Renal pelvis (tissue), 4 donors: ENCODE data around the gene ZMYND8. TPM values are rescaled to one million over a fixed set of nuclear protein-coding genes. Genes with fewer than 3 reads are reported as not detected.
"Not testable (repeated sequence)": the region's sequence is repeated elsewhere in the genome, so short reads cannot be mapped to it uniquely, and the experiment has no call there.

Source experiments
- DNase-seq: peaks from one replicate; pipeline ENCODE4 v3.0.0-alpha.2; 2013
- polyA plus RNA-seq, 3 donors: library from polyadenylated mRNA; unstranded; fragments of 120-200 nt; gene quantifications; one replicate each; pipeline ENCODE4 v1.2.1, GENCODE V29; 2013; ENCODE audit not compliant: insufficient read length in 3 of 3

Gene ZMYND8
- polyA plus RNA-seq, 3 donors, result 41.1 to 49.4 (median 42.8) TPM

- no peak for DNase-seq
These were observed 87.0 kb downstream of the ZMYND8 start for GRCh38 chr20:47269309-47270165.

- no peak for DNase-seq
These were observed 88.9 kb downstream of the ZMYND8 start for GRCh38 chr20:47267621-47268020.

GRCh38 chr20:47266847-47267515 is 89.5 kb downstream of the ZMYND8 start:
- no peak for DNase-seq

- no peak for DNase-seq
These were observed 90.5 kb downstream of the ZMYND8 start for GRCh38 chr20:47265984-47266383.

- DNase-seq, result no peak
These were observed 91.3 kb downstream of the ZMYND8 start for GRCh38 chr20:47265214-47265613.

- DNase-seq, result not testable (repeated sequence)
These were observed 92.2 kb downstream of the ZMYND8 start for GRCh38 chr20:47264137-47264769.

GRCh38 chr20:47263465-47264084 is 92.9 kb downstream of the ZMYND8 start:
- DNase-seq, result no peak

GRCh38 chr20:47263080-47263464 is 93.4 kb downstream of the ZMYND8 start:
- DNase-seq, result no peak

- no peak for DNase-seq
These were observed 94.0 kb downstream of the ZMYND8 start for GRCh38 chr20:47262365-47263013.

- DNase-seq, result no peak
These were observed 94.5 kb downstream of the ZMYND8 start for GRCh38 chr20:47262008-47262364.

- DNase-seq, result not testable (repeated sequence)
These were observed 95.2 kb downstream of the ZMYND8 start for GRCh38 chr20:47261161-47261774.

- not testable (repeated sequence) for DNase-seq
These were observed 95.9 kb downstream of the ZMYND8 start for GRCh38 chr20:47260540-47261126.

- no peak for DNase-seq
These were observed 97.5 kb downstream of the ZMYND8 start for GRCh38 chr20:47258745-47259695.

GRCh38 chr20:47257771-47258170 is 98.7 kb downstream of the ZMYND8 start:
- no peak for DNase-seq

- DNase-seq, result no peak
These were observed 99.2 kb downstream of the ZMYND8 start for GRCh38 chr20:47257256-47257655.

GRCh38 chr20:47256668-47257236 is 99.7 kb downstream of the ZMYND8 start:
- no peak for DNase-seq

- DNase-seq, result no peak
These were observed 102.6 kb downstream of the ZMYND8 start for GRCh38 chr20:47253872-47254271.

GRCh38 chr20:47252879-47253307 is 103.6 kb downstream of the ZMYND8 start:
- no peak for DNase-seq
